Hepatocyte (in vitro differentiated cells): ENCODE data around the gene SLC44A4.

Experiments used
- EZH2 ChIP-seq: fragments of 200-600 bp; sonication (generic); IDR thresholded peaks from 2 replicates; pipeline ENCODE4 v1.6.1; 2016; ENCODE audit warnings: antibody characterized with exemption, mild to moderate bottlenecking, borderline replicate concordance
- EZH2phosphoT487 ChIP-seq: fragments of 200-600 bp; sonication (generic); IDR thresholded peaks from one replicate; pipeline ENCODE4 v1.6.1; 2018; ENCODE audit warnings: antibody characterized with exemption, mild to moderate bottlenecking, low read depth, moderate library complexity; ENCODE audit not compliant: unreplicated experiment, severe bottlenecking
- TF ChIP-seq, protein P1 (sequence below): fragments of 200-600 bp; sonication (generic); IDR thresholded peaks from 2 replicates; pipeline ENCODE4 v1.5.1; 2016; ENCODE audit warnings: antibody characterized with exemption, mild to moderate bottlenecking; ENCODE audit not compliant: poor library complexity

DNA sequence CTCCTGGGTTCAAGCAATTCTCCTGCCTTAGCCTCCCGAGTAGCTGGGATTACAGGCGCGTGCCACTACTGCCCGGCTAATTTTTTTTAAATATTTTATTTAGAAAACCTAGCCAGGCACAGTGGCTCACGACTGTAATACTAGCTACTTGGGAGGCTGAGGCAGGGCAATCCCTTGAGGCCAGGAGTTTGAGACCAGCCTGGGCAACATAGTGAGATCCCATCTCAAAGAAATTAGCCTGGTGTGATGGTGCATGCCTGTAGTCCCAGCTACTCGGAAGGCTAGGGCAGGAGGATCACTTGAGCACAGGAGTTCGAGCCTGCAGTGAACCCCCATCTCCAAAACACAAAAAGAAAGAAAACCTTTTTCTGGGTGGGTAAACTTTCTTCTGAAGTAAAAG is 2.4 kb downstream of the SLC44A4 start:
- TF ChIP-seq, protein P1, sequence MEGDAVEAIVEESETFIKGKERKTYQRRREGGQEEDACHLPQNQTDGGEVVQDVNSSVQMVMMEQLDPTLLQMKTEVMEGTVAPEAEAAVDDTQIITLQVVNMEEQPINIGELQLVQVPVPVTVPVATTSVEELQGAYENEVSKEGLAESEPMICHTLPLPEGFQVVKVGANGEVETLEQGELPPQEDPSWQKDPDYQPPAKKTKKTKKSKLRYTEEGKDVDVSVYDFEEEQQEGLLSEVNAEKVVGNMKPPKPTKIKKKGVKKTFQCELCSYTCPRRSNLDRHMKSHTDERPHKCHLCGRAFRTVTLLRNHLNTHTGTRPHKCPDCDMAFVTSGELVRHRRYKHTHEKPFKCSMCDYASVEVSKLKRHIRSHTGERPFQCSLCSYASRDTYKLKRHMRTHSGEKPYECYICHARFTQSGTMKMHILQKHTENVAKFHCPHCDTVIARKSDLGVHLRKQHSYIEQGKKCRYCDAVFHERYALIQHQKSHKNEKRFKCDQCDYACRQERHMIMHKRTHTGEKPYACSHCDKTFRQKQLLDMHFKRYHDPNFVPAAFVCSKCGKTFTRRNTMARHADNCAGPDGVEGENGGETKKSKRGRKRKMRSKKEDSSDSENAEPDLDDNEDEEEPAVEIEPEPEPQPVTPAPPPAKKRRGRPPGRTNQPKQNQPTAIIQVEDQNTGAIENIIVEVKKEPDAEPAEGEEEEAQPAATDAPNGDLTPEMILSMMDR: no peak
- TF ChIP-seq EZH2 (no peak), EZH2phosphoT487 (no peak)
